NB4 (cell line): ENCODE measurements around the gene TBC1D23.
"Not testable (repeated sequence)": the region's sequence is repeated elsewhere in the genome, so short reads cannot be mapped to it uniquely, and the experiment has no call there.

ENCODE experiments used
- DNase-seq: peaks from one replicate; pipeline ENCODE4 v3.0.0; 2010; ENCODE audit warnings: low read depth
- H3K4me3 ChIP-seq: one replicate; pipeline ENCODE4 v1.5.1; 2011; ENCODE audit warnings: mild to moderate bottlenecking, low read depth, low read length, moderate library complexity
- MYC ChIP-seq: IDR thresholded peaks from 2 replicates; pipeline ENCODE4 v1.6.1; 2011; ENCODE audit warnings: low read depth, low read length
- POLR2A ChIP-seq: IDR thresholded peaks from 2 replicates; pipeline ENCODE4 v1.6.1; 2011; ENCODE audit warnings: mild to moderate bottlenecking; ENCODE audit not compliant: insufficient read length; ENCODE audit errors: extremely low read depth
- TF ChIP-seq, protein P1 (sequence below): IDR thresholded peaks from one replicate; pipeline ENCODE4 v1.5.1; 2012; ENCODE audit warnings: low read depth, low read length
- TF ChIP-seq, protein P2 (sequence below): IDR thresholded peaks from 2 replicates; pipeline ENCODE4 v1.6.1; 2011; ENCODE audit warnings: low read depth, low read length

TBC1D23 gene

DNA sequence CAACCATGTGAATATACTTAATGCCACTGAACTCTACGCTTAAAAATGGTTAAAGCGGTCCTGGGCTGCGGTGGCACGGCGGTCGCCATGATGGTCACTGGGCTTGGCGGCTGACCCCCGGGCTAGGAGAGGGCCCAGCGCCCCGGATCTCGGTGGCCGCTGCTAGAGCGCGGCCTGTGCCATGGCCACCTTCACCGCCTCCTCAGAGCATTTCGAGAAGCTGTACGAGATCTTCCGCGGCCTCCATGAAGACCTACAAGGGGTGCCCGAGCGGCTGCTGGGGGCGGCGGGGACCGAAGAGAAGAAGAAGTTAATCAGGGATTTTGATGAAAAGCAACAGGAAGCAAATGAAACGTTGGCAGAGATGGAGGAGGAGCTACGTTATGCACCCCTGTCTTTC, 35.6 kb upstream of the TBC1D23 start:
- DNase-seq = no peak
- H3K4me3 ChIP-seq = no peak overlapping the region
- TF ChIP-seq, protein P1, sequence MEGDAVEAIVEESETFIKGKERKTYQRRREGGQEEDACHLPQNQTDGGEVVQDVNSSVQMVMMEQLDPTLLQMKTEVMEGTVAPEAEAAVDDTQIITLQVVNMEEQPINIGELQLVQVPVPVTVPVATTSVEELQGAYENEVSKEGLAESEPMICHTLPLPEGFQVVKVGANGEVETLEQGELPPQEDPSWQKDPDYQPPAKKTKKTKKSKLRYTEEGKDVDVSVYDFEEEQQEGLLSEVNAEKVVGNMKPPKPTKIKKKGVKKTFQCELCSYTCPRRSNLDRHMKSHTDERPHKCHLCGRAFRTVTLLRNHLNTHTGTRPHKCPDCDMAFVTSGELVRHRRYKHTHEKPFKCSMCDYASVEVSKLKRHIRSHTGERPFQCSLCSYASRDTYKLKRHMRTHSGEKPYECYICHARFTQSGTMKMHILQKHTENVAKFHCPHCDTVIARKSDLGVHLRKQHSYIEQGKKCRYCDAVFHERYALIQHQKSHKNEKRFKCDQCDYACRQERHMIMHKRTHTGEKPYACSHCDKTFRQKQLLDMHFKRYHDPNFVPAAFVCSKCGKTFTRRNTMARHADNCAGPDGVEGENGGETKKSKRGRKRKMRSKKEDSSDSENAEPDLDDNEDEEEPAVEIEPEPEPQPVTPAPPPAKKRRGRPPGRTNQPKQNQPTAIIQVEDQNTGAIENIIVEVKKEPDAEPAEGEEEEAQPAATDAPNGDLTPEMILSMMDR = no peak
- TF ChIP-seq POLR2A = no peak
- TF ChIP-seq MYC = no peak
- TF ChIP-seq, protein P2, sequence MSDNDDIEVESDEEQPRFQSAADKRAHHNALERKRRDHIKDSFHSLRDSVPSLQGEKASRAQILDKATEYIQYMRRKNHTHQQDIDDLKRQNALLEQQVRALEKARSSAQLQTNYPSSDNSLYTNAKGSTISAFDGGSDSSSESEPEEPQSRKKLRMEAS = no peak

DNA sequence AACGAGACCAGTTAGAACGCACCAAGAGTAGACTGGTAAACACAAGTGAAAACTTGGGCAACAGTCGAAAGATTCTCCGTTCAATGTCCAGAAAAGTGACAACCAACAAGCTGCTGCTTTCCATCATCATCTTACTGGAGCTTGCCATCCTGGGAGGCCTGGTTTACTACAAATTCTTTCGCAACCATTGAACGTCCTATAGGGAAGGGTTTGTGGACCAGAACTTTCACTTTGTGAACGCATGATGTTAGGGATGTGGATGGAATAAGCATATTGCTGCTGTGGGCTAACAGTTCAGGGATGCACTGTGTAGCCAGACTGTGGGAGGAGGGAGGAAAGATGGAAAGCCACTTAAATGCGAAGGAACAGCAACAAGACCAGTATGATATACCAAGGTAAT, 34.9 kb upstream of the TBC1D23 start:
- TF ChIP-seq POLR2A (no peak), MYC (no peak)
- TF ChIP-seq, protein P1 = no peak
- TF ChIP-seq, protein P2 = no peak
- H3K4me3 ChIP-seq = no peak overlapping the region
- DNase-seq = no peak

DNA sequence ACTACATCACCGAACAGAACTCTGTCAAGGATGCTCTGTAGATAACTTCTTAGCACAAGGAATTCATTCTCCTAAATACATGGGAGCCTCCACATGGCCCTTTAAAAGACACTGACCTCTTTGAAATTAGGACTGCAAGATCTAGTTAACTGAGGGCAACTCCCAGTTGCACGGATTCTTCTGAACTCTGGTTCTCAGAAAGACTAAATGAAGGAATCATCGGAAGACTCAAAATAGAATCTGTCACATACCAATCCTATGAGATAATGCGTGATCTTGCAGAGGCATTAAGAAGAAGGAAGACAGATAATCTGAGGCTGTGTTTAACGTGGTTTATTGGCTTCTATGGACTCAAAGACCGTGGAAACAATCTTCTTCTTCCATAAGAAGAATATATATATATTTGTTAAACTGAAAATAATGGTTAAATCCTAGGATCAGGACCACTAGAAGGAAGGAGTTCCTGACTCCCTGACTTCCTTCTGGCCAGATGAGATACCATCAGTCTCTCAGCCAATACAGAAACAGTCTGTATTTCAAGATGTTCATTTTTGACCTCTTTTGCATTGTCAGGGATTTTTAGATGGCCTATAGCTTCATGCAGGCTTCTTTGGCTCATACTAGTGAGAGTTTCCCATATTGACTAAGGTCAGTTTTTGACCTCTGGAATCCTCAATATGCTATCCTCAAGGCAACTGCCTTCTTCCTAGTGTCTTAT, 33.9 kb upstream of the TBC1D23 start:
- TF ChIP-seq POLR2A (no peak), MYC (no peak)
- TF ChIP-seq, protein P2 = no peak
- TF ChIP-seq, protein P1 = no peak
- H3K4me3 ChIP-seq = no peak overlapping the region
- DNase-seq = no peak

DNA sequence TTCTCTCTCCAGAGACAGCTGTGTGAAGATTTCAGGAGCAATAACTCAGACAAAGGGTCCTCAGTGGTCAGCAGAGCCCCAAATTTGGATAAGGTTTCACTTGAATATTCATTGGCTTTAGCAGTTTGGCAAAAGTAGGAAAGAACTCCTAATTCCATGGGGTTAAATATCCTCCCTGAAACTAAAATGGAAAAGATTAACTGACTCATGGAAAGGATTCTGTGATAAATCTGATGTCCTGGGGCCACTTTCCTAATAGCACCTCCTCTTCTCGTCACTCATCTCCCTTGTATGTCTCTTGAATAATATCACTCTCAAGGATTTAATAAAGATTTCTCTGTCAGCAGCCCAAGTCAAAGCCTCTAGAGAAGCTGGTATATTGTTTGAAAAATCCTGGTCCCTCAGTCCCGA, 33.3 kb upstream of the TBC1D23 start:
- no peak for DNase-seq
- TF ChIP-seq, protein P2 = no peak
- TF ChIP-seq, protein P1 = no peak
- TF ChIP-seq MYC (no peak), POLR2A (no peak)
- H3K4me3 ChIP-seq = no peak overlapping the region

DNA sequence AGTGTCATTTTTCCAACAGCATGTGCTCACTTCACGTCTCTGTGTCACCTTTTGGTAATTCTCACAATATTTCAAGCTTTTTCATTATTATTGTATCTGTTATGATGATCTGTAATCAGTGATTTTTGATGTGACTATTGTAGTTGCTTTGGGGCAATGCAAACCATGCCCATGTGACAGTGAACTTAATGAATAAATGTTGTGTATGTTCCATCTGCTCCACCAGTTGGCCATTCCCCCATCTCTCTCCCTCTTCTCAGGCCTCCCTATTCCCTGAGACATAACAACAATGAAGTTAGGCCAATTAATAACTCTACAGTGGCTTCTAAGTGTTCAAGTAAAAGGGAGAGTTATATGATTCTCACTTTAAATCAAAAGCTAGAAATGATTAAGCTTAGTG, 32.5 kb upstream of the TBC1D23 start:
- no peak overlapping the region for H3K4me3 ChIP-seq
- DNase-seq = no peak
- TF ChIP-seq MYC (no peak), POLR2A (no peak)
- TF ChIP-seq, protein P1 = no peak
- TF ChIP-seq, protein P2 = no peak

DNA sequence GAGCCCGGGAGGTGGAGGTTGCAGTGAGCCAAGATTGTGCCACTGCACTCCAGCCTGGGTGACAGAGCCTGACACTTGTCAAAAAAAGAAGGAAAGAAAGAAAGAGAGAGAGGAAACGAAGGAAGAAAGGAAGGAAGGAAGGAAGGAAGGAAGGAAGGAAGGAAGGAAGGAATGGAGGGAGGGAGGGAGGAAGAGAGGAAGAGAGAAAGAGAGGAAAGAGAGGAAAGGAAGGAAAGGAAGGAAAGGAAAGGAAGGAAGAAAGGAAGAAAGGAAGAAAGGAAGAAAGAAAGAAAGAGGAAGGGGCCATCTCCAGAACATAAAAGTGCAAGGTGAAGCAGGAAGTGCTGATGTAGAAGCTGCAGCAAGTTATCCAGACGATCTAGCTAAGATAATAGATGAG, 31.6 kb upstream of the TBC1D23 start:
- H3K4me3 ChIP-seq, DNase-seq: not testable (repeated sequence)
